KMS-11 (cell line): ENCODE data around the gene CCDC149.

Source experiments
- H2AFZ ChIP-seq: fragments of 200-600 bp; sonication (generic); 2 replicates; pipeline ENCODE4 v1.6.1; 2016; ENCODE audit warnings: antibody characterized with exemption, mixed run types, low read depth
- H3K27ac ChIP-seq: fragments of 200-600 bp; sonication (generic); 2 replicates; pipeline ENCODE4 v1.6.1; 2016; ENCODE audit warnings: mild to moderate bottlenecking, mixed run types
- H3K27me3 ChIP-seq: fragments of 200-600 bp; sonication (generic); 2 replicates; pipeline ENCODE4 v1.6.1; 2017; ENCODE audit warnings: mild to moderate bottlenecking, low read depth, mixed run types, moderate library complexity; ENCODE audit not compliant: insufficient read depth
- H3K36me3 ChIP-seq: fragments of 200-600 bp; sonication (generic); 2 replicates; pipeline ENCODE4 v1.6.1; 2017; ENCODE audit warnings: mild to moderate bottlenecking, mixed run types; ENCODE audit not compliant: insufficient read depth
- H3K4me1 ChIP-seq: fragments of 200-600 bp; sonication (generic); 2 replicates; pipeline ENCODE4 v1.6.1; 2016; ENCODE audit warnings: mild to moderate bottlenecking, low read depth, mixed run types; ENCODE audit not compliant: poor library complexity, severe bottlenecking
- H3K4me2 ChIP-seq: fragments of 200-600 bp; sonication (generic); 2 replicates; pipeline ENCODE4 v1.7.0; 2016; ENCODE audit warnings: mild to moderate bottlenecking, mixed run types
- H3K4me3 ChIP-seq: fragments of 200-600 bp; sonication (generic); IDR thresholded peaks from 2 replicates; pipeline ENCODE4 v1.6.1; 2017; ENCODE audit warnings: low read depth, low read length, mixed read lengths; ENCODE audit not compliant: insufficient read depth
- H3K79me2 ChIP-seq: fragments of 200-600 bp; sonication (generic); 2 replicates; pipeline ENCODE4 v1.6.1; 2016; ENCODE audit warnings: low read depth, mixed run types; ENCODE audit not compliant: insufficient read depth
- H3K9ac ChIP-seq: fragments of 200-600 bp; sonication (generic); 2 replicates; pipeline ENCODE4 v1.6.1; 2016; ENCODE audit warnings: mild to moderate bottlenecking, mixed run types
- H4K20me1 ChIP-seq: fragments of 200-600 bp; sonication (generic); 2 replicates; pipeline ENCODE4 v1.6.1; 2016; ENCODE audit warnings: mild to moderate bottlenecking, mixed run types; ENCODE audit not compliant: insufficient read depth
- TF ChIP-seq, protein P1 (sequence below): fragments of 200-600 bp; sonication (generic); conservative IDR thresholded peaks from 2 replicates; pipeline ENCODE4 v1.6.1; 2017; ENCODE audit warnings: low read depth, mild to moderate bottlenecking, antibody characterized with exemption, low read length, moderate library complexity, mixed read lengths

Gene CCDC149

DNA sequence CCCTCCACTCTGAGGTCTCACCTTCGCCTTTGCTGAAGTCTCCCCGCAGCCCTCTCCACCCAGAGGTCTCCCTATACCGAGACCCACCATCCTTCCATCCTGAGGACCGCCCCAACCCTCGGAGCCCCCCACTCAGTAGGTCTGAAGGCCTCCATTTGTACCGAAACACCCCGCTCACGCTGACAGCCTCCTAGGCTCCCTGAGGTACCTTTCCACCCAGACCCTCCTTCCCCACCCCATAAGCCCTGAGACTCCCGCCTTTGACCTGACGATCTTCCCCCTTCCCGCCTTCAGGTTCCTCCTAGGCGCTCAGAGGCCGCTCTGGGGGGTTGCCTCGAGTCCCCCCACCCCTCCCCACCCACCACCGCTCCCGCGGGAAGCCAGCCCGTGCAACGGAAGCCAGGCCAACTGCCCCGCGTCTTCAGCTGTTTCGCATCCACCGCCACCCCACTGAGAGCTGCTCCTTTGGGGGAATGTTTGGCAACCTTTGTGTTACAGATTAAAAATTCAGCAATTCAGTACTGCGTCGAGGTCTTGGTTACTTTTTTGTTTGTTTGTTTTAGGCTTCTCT is 112.4 kb downstream of the CCDC149 start:
- H2AFZ ChIP-seq, result no peak overlapping the region
- no peak overlapping the region for H3K4me2 ChIP-seq
- no peak overlapping the region for H3K9ac ChIP-seq
- no peak overlapping the region for H3K4me3 ChIP-seq
- no peak overlapping the region for H3K27ac ChIP-seq
- no peaks in the 10 kb centered on the region for H3K79me2 ChIP-seq
- TF ChIP-seq, protein P1, sequence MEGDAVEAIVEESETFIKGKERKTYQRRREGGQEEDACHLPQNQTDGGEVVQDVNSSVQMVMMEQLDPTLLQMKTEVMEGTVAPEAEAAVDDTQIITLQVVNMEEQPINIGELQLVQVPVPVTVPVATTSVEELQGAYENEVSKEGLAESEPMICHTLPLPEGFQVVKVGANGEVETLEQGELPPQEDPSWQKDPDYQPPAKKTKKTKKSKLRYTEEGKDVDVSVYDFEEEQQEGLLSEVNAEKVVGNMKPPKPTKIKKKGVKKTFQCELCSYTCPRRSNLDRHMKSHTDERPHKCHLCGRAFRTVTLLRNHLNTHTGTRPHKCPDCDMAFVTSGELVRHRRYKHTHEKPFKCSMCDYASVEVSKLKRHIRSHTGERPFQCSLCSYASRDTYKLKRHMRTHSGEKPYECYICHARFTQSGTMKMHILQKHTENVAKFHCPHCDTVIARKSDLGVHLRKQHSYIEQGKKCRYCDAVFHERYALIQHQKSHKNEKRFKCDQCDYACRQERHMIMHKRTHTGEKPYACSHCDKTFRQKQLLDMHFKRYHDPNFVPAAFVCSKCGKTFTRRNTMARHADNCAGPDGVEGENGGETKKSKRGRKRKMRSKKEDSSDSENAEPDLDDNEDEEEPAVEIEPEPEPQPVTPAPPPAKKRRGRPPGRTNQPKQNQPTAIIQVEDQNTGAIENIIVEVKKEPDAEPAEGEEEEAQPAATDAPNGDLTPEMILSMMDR, result no peak
- no peaks in the 10 kb centered on the region for H3K4me1 ChIP-seq
- H3K36me3 ChIP-seq, result no peaks in the 10 kb centered on the region
- no peaks in the 10 kb centered on the region for H3K27me3 ChIP-seq
- no peaks in the 10 kb centered on the region for H4K20me1 ChIP-seq

DNA sequence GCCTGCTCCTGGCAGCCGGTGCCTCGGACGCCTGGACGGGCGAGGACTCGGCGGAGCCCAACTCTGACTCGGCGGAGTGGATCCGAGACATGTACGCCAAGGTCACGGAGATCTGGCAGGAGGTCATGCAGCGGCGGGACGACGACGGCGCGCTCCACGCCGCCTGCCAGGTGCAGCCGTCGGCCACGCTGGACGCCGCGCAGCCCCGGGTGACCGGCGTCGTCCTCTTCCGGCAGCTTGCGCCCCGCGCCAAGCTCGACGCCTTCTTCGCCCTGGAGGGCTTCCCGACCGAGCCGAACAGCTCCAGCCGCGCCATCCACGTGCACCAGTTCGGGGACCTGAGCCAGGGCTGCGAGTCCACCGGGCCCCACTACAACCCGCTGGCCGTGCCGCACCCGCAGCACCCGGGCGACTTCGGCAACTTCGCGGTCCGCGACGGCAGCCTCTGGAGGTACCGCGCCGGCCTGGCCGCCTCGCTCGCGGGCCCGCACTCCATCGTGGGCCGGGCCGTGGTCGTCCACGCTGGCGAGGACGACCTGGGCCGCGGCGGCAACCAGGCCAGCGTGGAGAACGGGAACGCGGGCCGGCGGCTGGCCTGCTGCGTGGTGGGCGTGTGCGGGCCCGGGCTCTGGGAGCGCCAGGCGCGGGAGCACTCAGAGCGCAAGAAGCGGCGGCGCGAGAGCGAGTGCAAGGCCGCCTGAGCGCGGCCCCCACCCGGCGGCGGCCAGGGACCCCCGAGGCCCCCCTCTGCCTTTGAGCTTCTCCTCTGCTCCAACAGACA is 113.1 kb downstream of the CCDC149 start:
- no peak overlapping the region for H3K27ac ChIP-seq
- H2AFZ ChIP-seq, result no peak overlapping the region
- H3K4me3 ChIP-seq, result no peak overlapping the region
- no peak overlapping the region for H3K9ac ChIP-seq
- H3K79me2 ChIP-seq, result no peaks in the 10 kb centered on the region
- TF ChIP-seq, protein P1, result no peak
- no peaks in the 10 kb centered on the region for H3K4me1 ChIP-seq
- no peaks in the 10 kb centered on the region for H3K36me3 ChIP-seq
- H3K27me3 ChIP-seq, result no peaks in the 10 kb centered on the region
- H3K4me2 ChIP-seq, result no peak overlapping the region
- H4K20me1 ChIP-seq, result no peaks in the 10 kb centered on the region

DNA sequence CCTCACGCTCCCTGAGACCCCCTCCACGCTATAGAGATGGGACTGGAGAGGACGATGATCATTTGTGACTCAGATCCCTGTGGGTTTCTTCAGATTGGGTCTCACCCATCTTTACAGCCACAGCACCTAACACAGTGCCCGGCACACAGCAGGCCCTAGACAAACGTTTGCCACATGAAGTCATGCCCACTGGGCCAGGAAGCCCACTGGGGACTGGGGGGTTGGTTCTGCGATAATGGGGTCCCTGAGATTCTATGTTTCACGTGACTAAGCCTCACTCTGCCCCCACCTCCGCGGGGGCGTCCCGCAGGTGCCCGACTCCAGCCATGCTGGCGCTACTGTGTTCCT is 113.7 kb downstream of the CCDC149 start:
- no peak overlapping the region for H3K4me3 ChIP-seq
- no peak overlapping the region for H3K27ac ChIP-seq
- TF ChIP-seq, protein P1, result no peak
- no peaks in the 10 kb centered on the region for H4K20me1 ChIP-seq
- H2AFZ ChIP-seq, result no peak overlapping the region
- no peaks in the 10 kb centered on the region for H3K27me3 ChIP-seq
- H3K4me2 ChIP-seq, result no peak overlapping the region
- no peaks in the 10 kb centered on the region for H3K36me3 ChIP-seq
- no peaks in the 10 kb centered on the region for H3K79me2 ChIP-seq
- H3K9ac ChIP-seq, result no peak overlapping the region
- no peaks in the 10 kb centered on the region for H3K4me1 ChIP-seq

DNA sequence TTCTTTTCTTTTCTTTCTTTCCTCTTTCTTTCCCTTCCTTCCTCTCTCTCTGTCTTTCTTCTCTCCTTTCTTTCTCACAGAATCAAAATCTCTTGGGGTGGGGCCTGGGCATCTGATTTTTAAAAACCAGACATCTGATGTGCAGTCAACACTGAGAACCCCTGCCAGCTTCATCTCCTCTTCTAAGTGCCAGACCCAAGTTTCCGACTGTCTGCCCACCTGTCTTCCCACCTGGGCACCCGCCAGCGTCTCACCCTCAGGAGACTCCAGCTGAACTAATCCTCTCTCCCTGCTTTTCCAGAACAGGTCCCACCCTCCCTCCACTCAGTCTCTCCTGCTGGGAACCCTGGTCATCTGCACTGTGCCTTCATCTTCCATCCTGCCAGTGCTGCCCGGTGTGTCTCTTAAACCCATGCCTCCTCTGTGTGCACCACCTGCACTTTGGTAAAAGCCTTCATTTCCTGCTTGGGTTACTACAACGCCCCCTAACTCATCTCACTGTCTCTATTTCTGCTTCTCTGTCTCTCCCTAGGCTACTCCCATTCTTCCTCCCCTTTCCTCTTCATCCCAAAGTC is 114.7 kb downstream of the CCDC149 start:
- Histone ChIP-seq H2AFZ (no peak overlapping the region), H3K4me1 (no peaks in the 10 kb centered on the region)

More for the DNA sequence above, 114.7 kb downstream of the CCDC149 start:
- H3K4me2 ChIP-seq, result no peak overlapping the region
- H3K27ac ChIP-seq, result no peak overlapping the region
- TF ChIP-seq, protein P1, result no peak
- no peaks in the 10 kb centered on the region for H4K20me1 ChIP-seq
- H3K4me3 ChIP-seq, result no peak overlapping the region
- H3K36me3 ChIP-seq, result no peaks in the 10 kb centered on the region
- no peaks in the 10 kb centered on the region for H3K27me3 ChIP-seq
- no peaks in the 10 kb centered on the region for H3K79me2 ChIP-seq
- no peak overlapping the region for H3K9ac ChIP-seq
